H1 (cell line): ENCODE data around the gene SLIT3.

Source experiments
- ATF3 ChIP-seq: IDR thresholded peaks from 2 replicates; pipeline ENCODE4 v1.6.1; 2011; ENCODE audit warnings: low read depth, mild to moderate bottlenecking, low read length; ENCODE audit not compliant: insufficient read depth
- EGR1 ChIP-seq: IDR thresholded peaks from 2 replicates; pipeline ENCODE4 v1.6.1; 2011; ENCODE audit warnings: low read depth, low read length, borderline replicate concordance
- HDAC2 ChIP-seq, 2 experiments: fragments of 300-600 bp in 1 of 2; sonication (generic) in 1 of 2; IDR thresholded peaks; 2 replicates each; pipeline ENCODE4 v1.6.1; 2011 to 2012; ENCODE audit warnings: low read depth in 2 of 2, low read length in 2 of 2, mild to moderate bottlenecking in 2 of 2, moderate library complexity in 2 of 2, borderline replicate concordance in 1 of 2, inconsistent platforms in 1 of 2
- JUND ChIP-seq: IDR thresholded peaks from 2 replicates; pipeline ENCODE4 v1.6.1; 2011; ENCODE audit warnings: mild to moderate bottlenecking, improper control_type of control experiment, low read length
- POLR2A ChIP-seq, 2 experiments: IDR thresholded peaks; 1 replicate in 1 of 2; 2 replicates in 1 of 2; pipeline ENCODE4 v1.6.1; 2011; ENCODE audit warnings: low read depth in 2 of 2, low read length in 2 of 2, mild to moderate bottlenecking in 2 of 2; ENCODE audit errors: control extremely low read depth in 1 of 2
- POLR2AphosphoS5 ChIP-seq: IDR thresholded peaks from 2 replicates; pipeline ENCODE4 v1.6.1; 2011; ENCODE audit warnings: low read depth, low read length
- RAD21 ChIP-seq, 2 experiments: IDR thresholded peaks in 1 of 2; conservative IDR thresholded peaks in 1 of 2; 2 replicates each; pipeline ENCODE4 v1.6.1; 2011; ENCODE audit warnings: low read depth in 2 of 2, low read length in 2 of 2, improper control_type of control experiment in 1 of 2, inconsistent platforms in 1 of 2, mild to moderate bottlenecking in 1 of 2, moderate library complexity in 1 of 2
- TF ChIP-seq, protein P1 (sequence below), 3 experiments: IDR thresholded peaks; 1 replicate in 2 of 3; 2 replicates in 1 of 3; pipeline versions ENCODE4 v1.5.1 to v1.6.1; 2011; ENCODE audit warnings: low read length in 3 of 3, mild to moderate bottlenecking in 3 of 3, inconsistent platforms in 2 of 3, low read depth in 1 of 3, moderate library complexity in 1 of 3; ENCODE audit not compliant: insufficient read depth in 1 of 3; ENCODE audit errors: control extremely low read depth in 1 of 3

GRCh38 chr5:169051351-169051750, 249.6 kb downstream of the SLIT3 start:
- TF ChIP-seq HDAC2 (IDR thresholded peaks at IDR 0.05; ENCODE audit: borderline replicate concordance in 1 of 2, low read depth in 2 of 2, low read length in 2 of 2) (no peak), EGR1 (no peak), POLR2A (IDR thresholded peaks at IDR 0.05; ENCODE audit: control extremely low read depth in 1 of 2, low read depth in 2 of 2, low read length in 2 of 2) (no peak), ATF3 (no peak), RAD21 (IDR thresholded peaks at IDR 0.05 in 1 of 2, conservative IDR thresholded peaks at IDR 0.05 in 1 of 2; ENCODE audit: low read depth in 2 of 2, low read length in 2 of 2) (no peak), JUND (no peak), POLR2AphosphoS5 (no peak)
- TF ChIP-seq, protein P1, sequence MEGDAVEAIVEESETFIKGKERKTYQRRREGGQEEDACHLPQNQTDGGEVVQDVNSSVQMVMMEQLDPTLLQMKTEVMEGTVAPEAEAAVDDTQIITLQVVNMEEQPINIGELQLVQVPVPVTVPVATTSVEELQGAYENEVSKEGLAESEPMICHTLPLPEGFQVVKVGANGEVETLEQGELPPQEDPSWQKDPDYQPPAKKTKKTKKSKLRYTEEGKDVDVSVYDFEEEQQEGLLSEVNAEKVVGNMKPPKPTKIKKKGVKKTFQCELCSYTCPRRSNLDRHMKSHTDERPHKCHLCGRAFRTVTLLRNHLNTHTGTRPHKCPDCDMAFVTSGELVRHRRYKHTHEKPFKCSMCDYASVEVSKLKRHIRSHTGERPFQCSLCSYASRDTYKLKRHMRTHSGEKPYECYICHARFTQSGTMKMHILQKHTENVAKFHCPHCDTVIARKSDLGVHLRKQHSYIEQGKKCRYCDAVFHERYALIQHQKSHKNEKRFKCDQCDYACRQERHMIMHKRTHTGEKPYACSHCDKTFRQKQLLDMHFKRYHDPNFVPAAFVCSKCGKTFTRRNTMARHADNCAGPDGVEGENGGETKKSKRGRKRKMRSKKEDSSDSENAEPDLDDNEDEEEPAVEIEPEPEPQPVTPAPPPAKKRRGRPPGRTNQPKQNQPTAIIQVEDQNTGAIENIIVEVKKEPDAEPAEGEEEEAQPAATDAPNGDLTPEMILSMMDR (IDR thresholded peaks at IDR 0.05; ENCODE audit: control extremely low read depth in 1 of 3, insufficient read depth in 1 of 3, low read depth in 1 of 3, low read length in 3 of 3): no peak
